HG03039 (cell line): ENCODE measurements around the gene COPS4.
"Not testable (repeated sequence)": the region's sequence is repeated elsewhere in the genome, so short reads cannot be mapped to it uniquely, and the experiment has no call there.

Source experiments
- ATAC-seq: cut with Tn5 transposase; IDR thresholded peaks from one replicate; pipeline ENCODE4 v1.9.1; 2021; ENCODE audit warnings: mild to moderate bottlenecking, moderate library complexity; ENCODE audit not compliant: unreplicated experiment

Gene COPS4

GRCh38 chr4:83022724-83023450, 12.1 kb upstream of the COPS4 start:
- no peak for ATAC-seq

DNA sequence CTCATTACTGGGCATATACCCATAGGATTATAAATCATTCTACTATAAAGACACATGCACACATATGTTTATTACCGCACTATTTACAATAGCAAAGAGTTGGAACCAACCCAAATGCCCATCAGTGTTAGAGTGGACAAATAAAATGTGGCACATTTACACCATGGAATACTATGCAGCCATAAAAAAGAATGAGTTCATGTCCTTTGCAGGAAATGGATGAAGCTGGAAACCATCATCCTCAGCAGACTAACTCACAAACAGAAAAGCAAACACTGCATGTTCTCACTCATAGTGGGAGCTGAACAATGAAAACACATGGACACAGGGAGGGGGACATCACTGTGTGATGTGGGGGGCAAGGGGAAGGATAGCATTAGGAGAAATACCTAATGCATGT, 11.4 kb upstream of the COPS4 start:
- not testable (repeated sequence) for ATAC-seq

GRCh38 chr4:83024233-83024632, 10.8 kb upstream of the COPS4 start:
- ATAC-seq = no peak

- ATAC-seq = no peak
Measured at GRCh38 chr4:83025563-83025962, 9.4 kb upstream of the COPS4 start.

DNA sequence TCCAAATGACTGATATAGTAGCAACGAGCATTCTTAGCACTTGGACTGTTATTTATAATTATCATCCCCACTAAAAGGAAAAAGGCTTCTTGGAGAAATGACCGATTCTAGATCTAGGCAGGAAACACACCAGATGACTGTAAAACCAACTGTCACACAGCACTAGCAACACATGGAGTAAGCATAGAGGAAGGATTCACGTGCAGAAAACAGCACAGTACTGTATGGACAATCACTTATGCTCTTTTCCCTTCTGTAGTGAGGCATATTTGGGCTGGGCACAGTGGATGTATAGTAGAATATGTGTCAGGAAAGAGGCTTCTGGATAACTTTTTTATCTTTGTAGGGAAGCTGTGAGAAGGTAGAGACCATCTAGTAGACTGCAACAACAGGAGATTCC, 6.0 kb upstream of the COPS4 start:
- no peak for ATAC-seq

DNA sequence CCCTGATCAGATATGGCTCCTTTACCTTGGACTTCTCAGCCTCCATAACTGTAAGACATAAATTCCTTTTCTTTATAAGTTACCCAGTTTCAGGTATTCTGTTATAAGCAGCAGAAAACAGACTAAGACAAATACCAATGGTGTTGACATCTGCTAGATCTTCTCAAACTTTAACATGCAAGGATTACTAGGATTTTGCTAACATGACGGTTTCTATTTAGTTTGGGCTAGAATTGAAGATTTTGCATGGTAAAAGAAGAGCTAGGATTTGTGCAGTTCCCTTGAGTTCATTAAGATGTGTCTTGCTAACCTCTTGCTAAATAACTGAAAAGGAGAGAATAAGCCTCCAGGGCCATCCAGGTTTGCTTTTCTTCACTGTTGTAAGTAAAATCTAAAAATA, 5.3 kb upstream of the COPS4 start:
- ATAC-seq = no peak

GRCh38 chr4:83036991-83037665, 2.1 kb downstream of the COPS4 start:
- ATAC-seq = no peak

GRCh38 chr4:83040269-83040668, 5.3 kb downstream of the COPS4 start:
- ATAC-seq = no peak

GRCh38 chr4:83043157-83043556, 8.2 kb downstream of the COPS4 start:
- not testable (repeated sequence) for ATAC-seq

- ATAC-seq = no peak
Measured at GRCh38 chr4:83043801-83044407, 8.9 kb downstream of the COPS4 start.

- no peak for ATAC-seq
Measured at GRCh38 chr4:83046693-83047473, 11.9 kb downstream of the COPS4 start.

GRCh38 chr4:83048781-83049180, 13.8 kb downstream of the COPS4 start:
- not testable (repeated sequence) for ATAC-seq

DNA sequence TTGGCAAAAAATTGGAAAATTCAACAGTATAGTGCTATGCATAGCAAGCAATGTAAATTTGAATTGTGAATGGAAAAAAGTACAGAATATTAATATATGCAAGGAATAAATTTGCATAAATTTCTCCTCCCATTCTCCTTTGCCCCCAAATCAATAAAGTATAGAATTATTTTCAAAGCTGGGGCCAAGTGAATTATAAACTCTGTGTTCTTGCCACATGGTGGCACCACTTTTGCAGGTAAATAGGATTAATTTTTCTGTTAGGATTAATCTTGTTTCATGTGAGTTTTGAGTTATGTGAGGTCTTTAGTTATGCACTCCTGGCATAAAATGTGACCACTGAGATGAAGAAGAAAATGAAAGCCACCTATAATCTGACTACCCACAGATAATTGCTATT, 19.9 kb downstream of the COPS4 start:
- no peak for ATAC-seq

- no peak for ATAC-seq
Measured at GRCh38 chr4:83062739-83063138, 27.8 kb downstream of the COPS4 start.

DNA sequence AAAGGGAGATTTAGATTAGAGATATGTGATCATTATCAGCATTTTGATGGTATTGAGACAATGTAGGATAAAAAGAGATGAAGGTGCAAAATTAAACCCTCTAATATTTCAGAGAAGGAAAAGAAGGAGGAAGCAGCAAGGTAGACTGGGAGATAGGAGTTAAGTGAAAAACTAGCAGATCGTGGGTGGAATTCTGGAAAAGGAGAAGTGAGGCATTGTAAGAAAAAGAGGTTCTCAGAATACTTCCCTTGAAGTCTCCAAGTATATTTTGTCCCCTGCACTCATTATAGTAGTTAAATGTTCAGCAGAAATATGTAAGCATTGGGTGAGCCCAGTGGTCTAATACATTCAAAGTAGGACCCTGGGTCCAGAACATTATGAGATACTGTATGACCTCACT, 30.3 kb downstream of the COPS4 start:
- ATAC-seq = no peak

DNA sequence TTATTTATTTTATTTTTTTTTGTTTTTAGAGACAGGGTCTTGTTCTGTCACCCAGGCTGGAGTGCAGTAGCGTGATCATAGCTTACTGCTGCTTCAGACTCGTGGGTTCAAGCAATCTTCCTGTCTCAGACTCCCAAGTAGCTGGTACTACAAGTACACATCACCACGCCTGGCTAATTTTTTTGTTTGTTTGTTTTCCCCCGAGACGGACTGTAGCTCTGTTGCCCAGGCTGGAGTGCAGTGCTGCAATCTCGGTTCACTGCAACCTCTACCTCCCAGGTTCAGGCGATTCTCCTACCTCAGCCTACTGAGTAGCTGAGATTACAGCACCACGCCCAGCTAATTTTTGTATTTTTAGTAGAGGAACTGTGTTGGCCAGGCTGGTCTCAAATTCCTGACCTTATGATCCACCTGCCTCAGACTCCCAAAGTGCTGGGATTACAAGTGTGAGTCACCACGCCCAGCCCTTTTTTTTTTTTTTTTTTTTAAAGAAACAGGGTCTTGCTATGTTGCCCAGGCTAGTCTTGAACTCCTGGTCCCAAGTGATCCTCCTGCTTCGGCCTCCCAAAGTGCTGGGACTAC, 32.2 kb downstream of the COPS4 start:
- ATAC-seq = no peak

GRCh38 chr4:83071116-83071515, 36.1 kb downstream of the COPS4 start:
- ATAC-seq = no peak

- ATAC-seq = peak; percentile 67
Measured at GRCh38 chr4:83074086-83074704, 39.2 kb downstream of the COPS4 start.

DNA sequence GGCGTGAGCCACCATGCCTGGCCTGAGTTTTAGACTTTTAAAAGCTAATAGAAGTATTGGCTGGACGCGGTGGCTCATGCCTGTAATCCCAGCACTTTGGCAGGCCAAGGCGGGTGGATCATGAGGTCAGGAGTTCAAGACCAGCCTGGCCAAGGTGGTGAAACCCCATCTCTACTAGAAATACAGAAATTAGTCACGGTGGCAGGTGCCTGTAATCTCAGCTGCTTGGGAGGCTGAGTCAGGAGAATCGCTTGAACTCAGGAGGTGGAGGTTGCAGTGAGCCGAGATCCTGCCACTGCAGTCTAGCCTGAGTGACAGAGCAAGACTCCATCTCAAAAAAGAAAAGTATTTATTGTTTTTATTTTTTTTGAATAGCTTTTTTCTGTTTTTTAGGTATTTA, 39.8 kb downstream of the COPS4 start:
- not testable (repeated sequence) for ATAC-seq

DNA sequence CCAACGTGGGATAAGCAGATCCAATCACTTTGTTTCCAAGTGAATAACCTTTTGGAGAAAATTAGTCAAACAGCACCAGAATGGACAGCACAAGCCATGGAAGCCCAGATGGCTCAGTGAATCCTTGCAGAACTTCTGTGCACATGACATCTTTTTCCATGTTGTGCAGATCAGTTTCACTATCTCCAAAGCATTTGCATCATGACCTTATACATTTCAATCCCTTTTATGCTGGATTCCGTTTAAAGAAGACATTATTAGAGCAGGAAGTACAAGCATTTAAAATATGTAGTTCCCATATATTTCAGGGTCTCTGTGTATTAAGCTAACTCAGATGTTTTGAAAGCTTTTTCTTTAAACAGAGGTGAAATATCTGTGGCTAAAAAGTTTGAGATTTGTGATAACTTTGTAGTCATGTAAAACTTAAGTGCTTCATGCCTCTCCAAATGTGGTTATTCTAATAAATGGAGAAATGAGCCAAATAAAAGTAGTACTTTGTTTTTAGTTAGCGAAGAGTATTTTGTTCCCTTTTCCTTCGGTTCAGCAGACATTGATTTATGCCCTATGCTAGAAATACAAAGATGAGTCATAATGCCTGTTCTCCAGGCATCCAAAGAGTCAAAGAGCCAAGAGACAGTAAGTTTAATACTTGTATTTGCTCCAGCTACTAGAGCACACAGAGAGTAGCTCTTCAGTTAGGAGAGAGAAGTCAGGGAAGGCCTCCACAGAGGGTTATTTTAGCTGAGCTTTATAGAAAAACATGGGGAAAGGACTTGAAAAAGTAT, 40.5 kb downstream of the COPS4 start:
- no peak for ATAC-seq
